Activated T-helper 1 cell treated with anti-CD3 and anti-CD28 coated beads, Interleukin-12 subunit alpha, Interleukin-12 subunit beta, Interleukin-2, Interleukin-4 antibody, amounts not matched to agents 30 ng/mL and 10 ng/mL and 1 ng/mL, durations not matched to agents 14 hours and 24 hours and 36 hours (primary cell): ENCODE results near the gene KLHL2. TPM values are rescaled to one million over a fixed set of nuclear protein-coding genes. Genes with fewer than 3 reads are reported as not detected.

ENCODE experiments used
- DNase-seq: peaks from one replicate; pipeline ENCODE4 v3.0.0; 2021; ENCODE audit warnings: low spot score
- H3K27ac Mint-ChIP-seq: one replicate; pipeline ENCODE4 v1.8.0; 2021; ENCODE audit warnings: mild to moderate bottlenecking, mixed read lengths
- H3K27me3 Mint-ChIP-seq: one replicate; pipeline ENCODE4 v1.8.0; 2022; ENCODE audit warnings: mild to moderate bottlenecking, moderate library complexity, mixed read lengths; ENCODE audit not compliant: insufficient read depth
- H3K36me3 Mint-ChIP-seq: one replicate; pipeline ENCODE4 v1.8.0; 2021; ENCODE audit warnings: low read depth, mixed read lengths
- H3K4me1 Mint-ChIP-seq: one replicate; pipeline ENCODE4 v1.8.0; 2021; ENCODE audit warnings: low read depth, mixed read lengths
- H3K4me3 Mint-ChIP-seq: one replicate; pipeline ENCODE4 v1.8.0; 2021; ENCODE audit warnings: mild to moderate bottlenecking, moderate library complexity, mixed read lengths
- H3K9me3 Mint-ChIP-seq: one replicate; pipeline ENCODE4 v1.8.0; 2021; ENCODE audit warnings: mixed read lengths
- intact Hi-C: fragments of 100-400 bp; cut with micrococcal nuclease; formaldehyde crosslinking; loops from one replicate; pipeline ENCODE4 v1.15.1; 2024
- total RNA-seq: library from RNA; stranded (reverse); gene quantifications from 2 replicates; pipeline ENCODE4 v1.2.3, GENCODE V29; 2022

Gene KLHL2
- total RNA-seq, 1 donor from 2014 or later: 40.6 TPM

- intact Hi-C loops: loop anchor here (2.0 kb wide), 2 partner anchors 15 to 39 kb away; partner anchors contain the start of gene MSMO1
- Mint-ChIP-seq H3K4me3 (no peak overlapping the region), H3K27ac (peak overlapping the region; percentile 35)
These were observed 80.9 kb downstream of the KLHL2 start for GRCh38 chr4:165288226-165288625.

GRCh38 chr4:165288639-165289422 is 81.5 kb downstream of the KLHL2 start:
- H3K4me3 Mint-ChIP-seq: peak overlapping the region; percentile 17
- H3K27me3 Mint-ChIP-seq: no peaks in the 10 kb centered on the region
- H3K9me3 Mint-ChIP-seq: no peaks in the 10 kb centered on the region
- H3K4me1 Mint-ChIP-seq: peaks cover 44% of the 10 kb centered on the region
- H3K36me3 Mint-ChIP-seq: peaks cover 29% of the 10 kb centered on the region
- no peak for DNase-seq
- intact Hi-C loops: loop anchor here (2.0 kb wide), 2 partner anchors 14 to 38 kb away; partner anchors contain the start of gene MSMO1
- H3K27ac Mint-ChIP-seq: peak overlapping the region; percentile 35

More at GRCh38 chr4:165288226-165288625, 80.9 kb downstream of the KLHL2 start:
- no peak for DNase-seq
- Mint-ChIP-seq H3K27me3 (no peaks in the 10 kb centered on the region), H3K9me3 (no peaks in the 10 kb centered on the region), H3K36me3 (peaks cover 29% of the 10 kb centered on the region), H3K4me1 (peaks cover 44% of the 10 kb centered on the region)

- no peaks in the 10 kb centered on the region for H3K9me3 Mint-ChIP-seq
- no peak overlapping the region for H3K4me3 Mint-ChIP-seq
- DNase-seq: no peak
- no peak overlapping the region for H3K27ac Mint-ChIP-seq
- intact Hi-C loops: loop anchor here (2.0 kb wide), 2 partner anchors 13 to 37 kb away; partner anchors contain the start of gene MSMO1
- peaks cover 26% of the 10 kb centered on the region for H3K36me3 Mint-ChIP-seq
- H3K4me1 Mint-ChIP-seq: peaks cover 46% of the 10 kb centered on the region
- H3K27me3 Mint-ChIP-seq: no peaks in the 10 kb centered on the region
These were observed 82.0 kb downstream of the KLHL2 start for GRCh38 chr4:165289423-165289785.

- no peak overlapping the region for H3K27ac Mint-ChIP-seq
- H3K4me3 Mint-ChIP-seq: no peak overlapping the region
- peaks cover 37% of the 10 kb centered on the region for H3K4me1 Mint-ChIP-seq
- H3K27me3 Mint-ChIP-seq: no peaks in the 10 kb centered on the region
- peaks cover 32% of the 10 kb centered on the region for H3K36me3 Mint-ChIP-seq
- DNase-seq: no peak
- intact Hi-C loops: no loop called here
- H3K9me3 Mint-ChIP-seq: no peaks in the 10 kb centered on the region
These were observed 85.7 kb downstream of the KLHL2 start for GRCh38 chr4:165293061-165293460.

- Mint-ChIP-seq H3K4me3 (no peak overlapping the region), H3K9me3 (no peaks in the 10 kb centered on the region), H3K27ac (no peak overlapping the region), H3K36me3 (peaks cover 28% of the 10 kb centered on the region), H3K27me3 (no peaks in the 10 kb centered on the region), H3K4me1 (peaks cover 27% of the 10 kb centered on the region)
- intact Hi-C loops: no loop called here
- no peak for DNase-seq
These were observed 86.7 kb downstream of the KLHL2 start for GRCh38 chr4:165293927-165294649.

GRCh38 chr4:165294907-165295306 is 87.5 kb downstream of the KLHL2 start:
- intact Hi-C loops: no loop called here
- no peaks in the 10 kb centered on the region for H3K9me3 Mint-ChIP-seq
- no peaks in the 10 kb centered on the region for H3K27me3 Mint-ChIP-seq
- no peak overlapping the region for H3K27ac Mint-ChIP-seq
- DNase-seq: no peak
- H3K36me3 Mint-ChIP-seq: peaks cover 31% of the 10 kb centered on the region
- peak overlapping the region; percentile 6 for H3K4me3 Mint-ChIP-seq
- H3K4me1 Mint-ChIP-seq: peaks cover 20% of the 10 kb centered on the region

- Mint-ChIP-seq H3K9me3 (no peaks in the 10 kb centered on the region), H3K27me3 (no peaks in the 10 kb centered on the region), H3K27ac (no peak overlapping the region), H3K4me1 (peaks cover 41% of the 10 kb centered on the region), H3K4me3 (no peak overlapping the region), H3K36me3 (peaks cover 33% of the 10 kb centered on the region)
- no peak for DNase-seq
- intact Hi-C loops: no loop called here
These were observed 90.3 kb downstream of the KLHL2 start for GRCh38 chr4:165297626-165298025.

- intact Hi-C loops: loop anchor here (5.0 kb wide), 1 partner anchor 42 kb away; no protein-coding TSS in a partner anchor
- Mint-ChIP-seq H3K27me3 (no peaks in the 10 kb centered on the region), H3K36me3 (peaks cover 44% of the 10 kb centered on the region), H3K4me1 (peaks cover 49% of the 10 kb centered on the region), H3K4me3 (no peak overlapping the region), H3K9me3 (no peaks in the 10 kb centered on the region), H3K27ac (no peak overlapping the region)
- no peak for DNase-seq
These were observed 92.2 kb downstream of the KLHL2 start for GRCh38 chr4:165299399-165300060.

- H3K27ac Mint-ChIP-seq: peak overlapping the region; percentile 74
- peaks cover 37% of the 10 kb centered on the region for H3K36me3 Mint-ChIP-seq
- no peak for DNase-seq
- H3K9me3 Mint-ChIP-seq: no peaks in the 10 kb centered on the region
- H3K27me3 Mint-ChIP-seq: no peaks in the 10 kb centered on the region
- H3K4me1 Mint-ChIP-seq: peaks cover 33% of the 10 kb centered on the region
- peak overlapping the region; percentile 73 for H3K4me3 Mint-ChIP-seq
- intact Hi-C loops: loop anchor here (1.0 to 5.0 kb wide), 5 partner anchors 13 to 171 kb away; partner anchors contain the start of gene MSMO1
These were observed 94.5 kb downstream of the KLHL2 start for GRCh38 chr4:165301833-165302232.

GRCh38 chr4:165302658-165303057 is 95.3 kb downstream of the KLHL2 start:
- H3K36me3 Mint-ChIP-seq: peaks cover 36% of the 10 kb centered on the region

GRCh38 chr4:165308166-165308565 is 100.8 kb downstream of the KLHL2 start:
- Mint-ChIP-seq H3K27me3 (no peaks in the 10 kb centered on the region), H3K36me3 (peaks cover 50% of the 10 kb centered on the region), H3K27ac (no peak overlapping the region), H3K4me3 (no peak overlapping the region), H3K4me1 (peaks cover 25% of the 10 kb centered on the region), H3K9me3 (no peaks in the 10 kb centered on the region)
- intact Hi-C loops: no loop called here
- no peak for DNase-seq

More at GRCh38 chr4:165302658-165303057, 95.3 kb downstream of the KLHL2 start:
- H3K4me1 Mint-ChIP-seq: peaks cover 33% of the 10 kb centered on the region
- H3K9me3 Mint-ChIP-seq: no peaks in the 10 kb centered on the region
- H3K27me3 Mint-ChIP-seq: no peaks in the 10 kb centered on the region
- H3K27ac Mint-ChIP-seq: no peak overlapping the region
- no peak overlapping the region for H3K4me3 Mint-ChIP-seq
- intact Hi-C loops: loop anchor here (2.0 to 5.0 kb wide), 2 partner anchors 14 to 45 kb away; no protein-coding TSS in a partner anchor
- no peak for DNase-seq

- DNase-seq: no peak
These were observed 101.2 kb downstream of the KLHL2 start for GRCh38 chr4:165308606-165309005.

More at GRCh38 chr4:165308606-165309005, 101.2 kb downstream of the KLHL2 start:
- no peak overlapping the region for H3K4me3 Mint-ChIP-seq
- peaks cover 50% of the 10 kb centered on the region for H3K36me3 Mint-ChIP-seq
- H3K4me1 Mint-ChIP-seq: peaks cover 25% of the 10 kb centered on the region
- H3K27ac Mint-ChIP-seq: no peak overlapping the region
- no peaks in the 10 kb centered on the region for H3K27me3 Mint-ChIP-seq
- H3K9me3 Mint-ChIP-seq: no peaks in the 10 kb centered on the region
- intact Hi-C loops: no loop called here
